HepG2 (cell line): ENCODE results near the gene ZFAND3. TPM values are rescaled to one million over a fixed set of nuclear protein-coding genes. Genes with fewer than 3 reads are reported as not detected.

Source experiments
- ATAC-seq: fragments of 200-7000 bp; cut with Tn5 transposase; 3 replicates; pipeline ENCODE4 v1.9.1; 2020; ENCODE audit warnings: mild to moderate bottlenecking, moderate library complexity
- BruUV-seq: library from RNA; stranded (reverse); fragments of 400-500 nt; replicated peaks from 2 replicates; lab custom pipeline; 2021; lab: Mats Ljungman, UMichigan
- CTCF ChIA-PET: fragments of 300-600 bp; formaldehyde crosslinking; extraction: SDS; loops from one replicate; lab custom pipeline; 2021; ENCODE audit warnings: low total read pairs, inconsistent platforms, low intra/inter-chr PET ratio; lab: Yijun Ruan, JAX
- POLR2A ChIA-PET: fragments of 350-600 bp; sonication (Branson Sonifier 250); formaldehyde crosslinking; loops from one replicate; lab custom pipeline; 2020; ENCODE audit warnings: antibody characterized with exemption, inconsistent platforms; lab: Yijun Ruan, JAX
- DNase-seq: peaks from one replicate; pipeline ENCODE4 v3.0.0-alpha.2; 2015; ENCODE audit warnings: low spot score
- FAIRE-seq: peaks from 3 replicates; lab custom pipeline; 2011; peaks lifted over from hg19 to GRCh38; lab: Jason Lieb, UNC
- H2AFZ ChIP-seq: one replicate; pipeline ENCODE4 v1.6.1; 2011; ENCODE audit warnings: low read length, inconsistent platforms
- H3K27ac ChIP-seq: fragments of 300-600 bp; 3 replicates; pipeline ENCODE4 v1.8.0; 2011; ENCODE audit warnings: mixed run types, mild to moderate bottlenecking, mixed read lengths, low read length, inconsistent platforms; ENCODE audit not compliant: insufficient read depth; ENCODE audit errors: extremely low read length
- H3K27me3 ChIP-seq, 2 experiments: fragments of 200-600 bp in 1 of 2; 2 replicates in 1 of 2; 3 replicates in 1 of 2; pipeline versions ENCODE4 v1.6.0 to v1.8.0; 2011; ENCODE audit warnings: low read length in 2 of 2, mild to moderate bottlenecking in 2 of 2, moderate library complexity in 2 of 2, inconsistent platforms in 1 of 2; ENCODE audit not compliant: insufficient read depth in 2 of 2, control insufficient read depth in 1 of 2
- H3K36me3 ChIP-seq, 2 experiments: fragments of 200-600 bp in 1 of 2; replicated peaks in 1 of 2; 2 replicates in 1 of 2; 3 replicates in 1 of 2; pipeline versions ENCODE4 v1.5.1 to v1.8.0; 2011; ENCODE audit warnings: low read length in 2 of 2, inconsistent platforms in 1 of 2; ENCODE audit not compliant: insufficient read depth in 2 of 2, control insufficient read depth in 1 of 2
- H3K4me1 ChIP-seq: 2 replicates; pipeline ENCODE4 v1.5.1; 2012; ENCODE audit warnings: low read length, inconsistent platforms; ENCODE audit not compliant: insufficient read depth
- H3K4me2 ChIP-seq: 2 replicates; pipeline ENCODE4 v1.6.0; 2011; ENCODE audit warnings: low read depth, low read length, inconsistent platforms
- H3K4me3 ChIP-seq, 3 experiments: fragments of 200-600 bp in 1 of 3; sonication (generic), shearing (Covaris generic) in 1 of 3; replicated peaks in 1 of 3; 2 replicates each; pipeline ENCODE4 v1.5.1; 2011 to 2016; ENCODE audit warnings: low read length in 3 of 3, inconsistent platforms in 2 of 3, low read depth in 2 of 3, mild to moderate bottlenecking in 2 of 3, control low read depth in 1 of 3, mixed read lengths in 1 of 3; ENCODE audit not compliant: insufficient read depth in 1 of 3
- H3K79me2 ChIP-seq: one replicate; pipeline ENCODE4 v1.6.1; 2011; ENCODE audit warnings: low read length, inconsistent platforms; ENCODE audit not compliant: insufficient read depth
- H3K9ac ChIP-seq: 2 replicates; pipeline ENCODE4 v1.6.0; 2011; ENCODE audit warnings: mild to moderate bottlenecking, low read depth, low read length, inconsistent platforms; ENCODE audit not compliant: insufficient read depth
- H3K9me3 ChIP-seq: 2 replicates; pipeline ENCODE4 v1.5.1; 2012; ENCODE audit warnings: mild to moderate bottlenecking, low read length
- H4K20me1 ChIP-seq: 2 replicates; pipeline ENCODE4 v1.6.0; 2011; ENCODE audit warnings: inconsistent platforms, mild to moderate bottlenecking, low read length, moderate library complexity; ENCODE audit not compliant: insufficient read depth
- ATF6 ChIP-seq: sonication (generic); formaldehyde crosslinking; conservative IDR thresholded peaks from 2 replicates; pipeline ENCODE4 v1.4.0; 2020; ENCODE audit warnings: missing genetic modification reagents
- DMAP1 ChIP-seq: IDR thresholded peaks from 2 replicates; pipeline ENCODE4 v1.6.1; 2016
- HNRNPLL ChIP-seq: fragments of 200-400 bp; formaldehyde crosslinking; IDR thresholded peaks from 2 replicates; pipeline ENCODE4 v1.6.1; 2017; ENCODE audit warnings: mild to moderate bottlenecking, low read depth, low read length; ENCODE audit not compliant: poor library complexity, severe bottlenecking
- KDM6A ChIP-seq: IDR thresholded peaks from 2 replicates; pipeline ENCODE4 v1.6.1; 2016; ENCODE audit warnings: low read depth
- MED8 ChIP-seq: sonication (generic); formaldehyde crosslinking; IDR thresholded peaks from 2 replicates; pipeline ENCODE4 v1.8.1; 2023; ENCODE audit warnings: mild to moderate bottlenecking, missing genetic modification reagents; ENCODE audit not compliant: insufficient replicate concordance
- MTERF4 ChIP-seq: sonication (generic); formaldehyde crosslinking; IDR thresholded peaks from 2 replicates; pipeline ENCODE4 v1.8.0; 2023; ENCODE audit warnings: mild to moderate bottlenecking, missing genetic modification reagents
- NCOA2 ChIP-seq: sonication (generic); formaldehyde crosslinking; IDR thresholded peaks from 2 replicates; pipeline ENCODE4 v1.8.0; 2022; ENCODE audit warnings: inconsistent platforms
- U2AF1 ChIP-seq: fragments of 200-400 bp; formaldehyde crosslinking; optimal IDR thresholded peaks from 2 replicates; pipeline ENCODE3; 2017; ENCODE audit warnings: mild to moderate bottlenecking, low read depth, low read length
- ZBTB21 ChIP-seq: sonication (generic); formaldehyde crosslinking; IDR thresholded peaks from 2 replicates; pipeline ENCODE4 v1.4.0; 2020; ENCODE audit warnings: missing genetic modification reagents
- ZBTB38 ChIP-seq: sonication (generic); formaldehyde crosslinking; IDR thresholded peaks from 2 replicates; pipeline ENCODE4 v1.5.1; 2020; ENCODE audit warnings: mild to moderate bottlenecking, missing genetic modification reagents
- ZBTB43 ChIP-seq: sonication (generic); formaldehyde crosslinking; conservative IDR thresholded peaks from 2 replicates; pipeline ENCODE4 v1.4.0; 2020; ENCODE audit warnings: missing genetic modification reagents
- ZC3H4 ChIP-seq: sonication (generic); formaldehyde crosslinking; IDR thresholded peaks from 2 replicates; pipeline ENCODE4 v1.4.0; 2020; ENCODE audit warnings: missing genetic modification reagents, borderline replicate concordance
- ZKSCAN5 ChIP-seq: sonication (generic); formaldehyde crosslinking; IDR thresholded peaks from 2 replicates; pipeline ENCODE4 v1.5.1; 2020; ENCODE audit warnings: mild to moderate bottlenecking, missing genetic modification reagents
- ZNF24 ChIP-seq: fragments of 450-650 bp; IDR thresholded peaks from 2 replicates; pipeline ENCODE4 v1.6.1; 2017; ENCODE audit warnings: antibody characterized with exemption, mild to moderate bottlenecking
- ZNF446 ChIP-seq: sonication (generic); formaldehyde crosslinking; IDR thresholded peaks from 2 replicates; pipeline ENCODE4 v1.5.0; 2020; ENCODE audit warnings: mild to moderate bottlenecking, missing genetic modification reagents
- ZNF749 ChIP-seq: sonication (generic); formaldehyde crosslinking; IDR thresholded peaks from 2 replicates; pipeline ENCODE4 v1.8.0; 2022; ENCODE audit warnings: mild to moderate bottlenecking, missing genetic modification reagents, moderate library complexity, borderline replicate concordance
- ZNF776 ChIP-seq: sonication (generic); formaldehyde crosslinking; IDR thresholded peaks from 2 replicates; pipeline ENCODE4 v1.4.0; 2020; ENCODE audit warnings: mild to moderate bottlenecking, missing genetic modification reagents
- ZNF839 ChIP-seq: sonication (generic); formaldehyde crosslinking; IDR thresholded peaks from 2 replicates; pipeline ENCODE4 v1.4.0; 2020; ENCODE audit warnings: missing genetic modification reagents, mild to moderate bottlenecking, borderline replicate concordance
- WGBS: methylation state at CpG from one replicate; pipeline ENCODE4 v1.1.6; 2017; ENCODE audit warnings: low lambda C conversion rate; 5-methylcytosine and 5-hydroxymethylcytosine counted together
- in situ Hi-C: cut with HindIII; loops from 2 replicates; pipeline ENCODE4 v1.10.0; 2017; ENCODE audit warnings: low pct_unique_long_range_greater_than_20kb; ENCODE audit not compliant: extremely low pct_ligation_motif_present
- intact Hi-C: fragments of 100-400 bp; cut with micrococcal nuclease; formaldehyde crosslinking; loops from one replicate; pipeline ENCODE4 v1.10.0; 2022; ENCODE audit not compliant: unreplicated experiment
- polyA plus RNA-seq, 8 experiments: library from polyadenylated mRNA; depleted of rRNA in 3 of 8; stranded (reverse) in 7 of 8; unstranded in 1 of 8; fragments of >200 nt; fragmentation: Illumina TruSeq in 4 of 8; extraction: Trizol in 4 of 8; gene quantifications; 2 replicates each; pipeline versions ENCODE4 v1.2.1 to v1.2.3, GENCODE V29; 2011 to 2016; ENCODE audit warnings: low read depth in 4 of 8, missing spikeins in 1 of 8, mixed read lengths in 1 of 8; ENCODE audit not compliant: insufficient read depth in 1 of 8
- total RNA-seq, 5 experiments: library from RNA; depleted of rRNA; stranded (reverse); fragments of >200 nt; fragmentation: Illumina TruSeq; extraction: Trizol; gene quantifications; 2 replicates each; pipeline ENCODE4 v1.2.3, GENCODE V29; 2016; ENCODE audit warnings: low read depth in 1 of 5

ZFAND3 gene
- total and polyA plus RNA-seq, 2 of the 13 experiments (the other 11 are each of a cell fraction or from before 2014, with no cell fraction given) = 16.4 to 17.1 TPM

- Histone ChIP-seq H3K27me3 (no peaks in the 10 kb centered on the region), H3K4me2 (no peak overlapping the region), H3K4me1 (no peaks in the 10 kb centered on the region), H3K4me3 (no peak overlapping the region), H3K9ac (no peak overlapping the region), H3K36me3 (no peaks in the 10 kb centered on the region), H3K27ac (no peak overlapping the region), H3K9me3 (no peaks in the 10 kb centered on the region), H4K20me1 (no peaks in the 10 kb centered on the region), H3K79me2 (peaks cover 13% of the 10 kb centered on the region), H2AFZ (no peak overlapping the region)
- no peak for ATAC-seq
- CTCF ChIA-PET = no interaction called here
- BruUV-seq = no TSS peak
- intact Hi-C loops (no loop called here), in situ Hi-C loops (no loop called here)
- DNase-seq = peak; percentile 15
- TF ChIP-seq ZNF446 (CRISPR knock-in tag) (no peak), ZBTB21 (no peak), ZNF839 (CRISPR knock-in tag) (no peak), MTERF4 (CRISPR knock-in tag) (no peak), ZBTB38 (no peak), ZKSCAN5 (CRISPR knock-in tag) (no peak), ZC3H4 (CRISPR knock-in tag) (no peak), HNRNPLL (no peak), ATF6 (CRISPR knock-in tag) (no peak), ZNF776 (no peak), NCOA2 (CRISPR knock-in tag) (no peak), U2AF1 (no peak), ZNF24 (no peak), DMAP1 (CRISPR knock-in tag) (no peak), ZBTB43 (CRISPR knock-in tag) (no peak), KDM6A (CRISPR knock-in tag) (no peak), MED8 (no peak), ZNF749 (CRISPR knock-in tag) (no peak)
- no peak for FAIRE-seq
- 98% methylated on average over 3 of the region's 3 CpGs for WGBS
- POLR2A ChIA-PET = no interaction called here
These were observed 146.6 kb downstream of the ZFAND3 start for GRCh38 chr6:37965964-37966676.
